Panc1 (cell line): ENCODE measurements around the gene DUSP16. TPM values are rescaled to one million over a fixed set of nuclear protein-coding genes. Genes with fewer than 3 reads are reported as not detected.

Source experiments
- ATAC-seq: fragments of 200-7000 bp; cut with Tn5 transposase; 2 replicates; pipeline ENCODE4 v1.9.1; 2020; ENCODE audit warnings: mild to moderate bottlenecking, moderate library complexity
- BruUV-seq: library from RNA; stranded (reverse); fragments of 400-500 nt; replicated peaks from 2 replicates; lab custom pipeline; 2021; lab: Mats Ljungman, UMichigan
- CTCF ChIA-PET: fragments of 300-600 bp; sonication (Branson Sonifier 250); formaldehyde crosslinking; loops from one replicate; lab custom pipeline; 2022; ENCODE audit warnings: antibody characterized with exemption; lab: Charles Lee
- POLR2A ChIA-PET: fragments of 300-600 bp; sonication (Branson Sonifier 250); formaldehyde crosslinking; loops from one replicate; lab custom pipeline; 2022; ENCODE audit warnings: antibody characterized with exemption; lab: Charles Lee
- DNase-seq: peaks from one replicate; pipeline ENCODE4 v3.0.0-alpha.2; 2010; ENCODE audit warnings: low read depth, low spot score
- H3K27ac ChIP-seq: 2 replicates; pipeline ENCODE4 v1.5.1; 2011; ENCODE audit warnings: mild to moderate bottlenecking, low read length, inconsistent platforms
- H3K27me3 ChIP-seq: fragments of 200-500 bp; sonication (Bioruptor generic); 2 replicates; pipeline ENCODE4 v1.6.0; 2014; ENCODE audit warnings: low read length, inconsistent platforms; ENCODE audit not compliant: control insufficient read depth, insufficient read depth
- H3K36me3 ChIP-seq: fragments of 200-500 bp; sonication (Bioruptor generic); 2 replicates; pipeline ENCODE4 v1.5.1; 2014; ENCODE audit warnings: inconsistent platforms, mild to moderate bottlenecking, low read length, moderate library complexity; ENCODE audit not compliant: control insufficient read depth, insufficient read depth
- H3K4me1 ChIP-seq: 2 replicates; pipeline ENCODE4 v1.5.1; 2011; ENCODE audit warnings: inconsistent platforms, mild to moderate bottlenecking, low read length, moderate library complexity; ENCODE audit not compliant: control insufficient read depth, insufficient read depth
- H3K4me3 ChIP-seq, 2 experiments: 2 replicates each; pipeline ENCODE4 v1.5.1; 2011 to 2012; ENCODE audit warnings: low read depth in 2 of 2, low read length in 2 of 2, mild to moderate bottlenecking in 2 of 2, inconsistent platforms in 1 of 2, moderate library complexity in 1 of 2
- H3K9me3 ChIP-seq: fragments of 200-500 bp; sonication (Bioruptor generic); 2 replicates; pipeline ENCODE4 v1.5.1; 2014; ENCODE audit warnings: low read depth, mild to moderate bottlenecking, inconsistent platforms, low read length, moderate library complexity; ENCODE audit not compliant: control insufficient read depth, insufficient read depth
- CTCF ChIP-seq: fragments of 450-650 bp; IDR thresholded peaks from 2 replicates; pipeline ENCODE4 v1.5.1; 2017; ENCODE audit warnings: mild to moderate bottlenecking
- POLR2AphosphoS5 ChIP-seq: IDR thresholded peaks from 2 replicates; pipeline ENCODE4 v1.6.1; 2012; ENCODE audit warnings: mild to moderate bottlenecking, low read depth, low read length, moderate library complexity
- REST ChIP-seq, 2 experiments: IDR thresholded peaks; 2 replicates each; pipeline ENCODE4 v1.6.1; 2011 to 2012; ENCODE audit warnings: low read depth in 2 of 2, control low read depth in 1 of 2, low read length in 1 of 2, mild to moderate bottlenecking in 1 of 2, moderate library complexity in 1 of 2; ENCODE audit not compliant: insufficient read depth in 1 of 2
- SIN3A ChIP-seq: IDR thresholded peaks from 2 replicates; pipeline ENCODE4 v1.6.1; 2012; ENCODE audit warnings: low read depth, mild to moderate bottlenecking, low read length, moderate library complexity, borderline replicate concordance; ENCODE audit not compliant: insufficient read depth
- TCF7L2 ChIP-seq: IDR thresholded peaks from 2 replicates; pipeline ENCODE4 v1.6.1; 2011; ENCODE audit warnings: mild to moderate bottlenecking, low read depth, low read length, inconsistent platforms
- in situ Hi-C: cut with HindIII; loops from 2 replicates; pipeline ENCODE4 v1.10.0; 2016; ENCODE audit warnings: low sequenced_read_pairs, low pct_unique_long_range_greater_than_20kb
- intact Hi-C: fragments of 100-400 bp; cut with micrococcal nuclease; formaldehyde crosslinking; loops from one replicate; pipeline ENCODE4 v1.10.0; 2022; ENCODE audit not compliant: unreplicated experiment
- total RNA-seq: library from RNA; stranded (reverse); gene quantifications from one replicate; pipeline ENCODE4 v1.2.1, GENCODE V29; 2021; ENCODE audit not compliant: unreplicated experiment

DUSP16 gene
- total RNA-seq, 1 experiment from 2014 or later, result 12.9 TPM

DNA sequence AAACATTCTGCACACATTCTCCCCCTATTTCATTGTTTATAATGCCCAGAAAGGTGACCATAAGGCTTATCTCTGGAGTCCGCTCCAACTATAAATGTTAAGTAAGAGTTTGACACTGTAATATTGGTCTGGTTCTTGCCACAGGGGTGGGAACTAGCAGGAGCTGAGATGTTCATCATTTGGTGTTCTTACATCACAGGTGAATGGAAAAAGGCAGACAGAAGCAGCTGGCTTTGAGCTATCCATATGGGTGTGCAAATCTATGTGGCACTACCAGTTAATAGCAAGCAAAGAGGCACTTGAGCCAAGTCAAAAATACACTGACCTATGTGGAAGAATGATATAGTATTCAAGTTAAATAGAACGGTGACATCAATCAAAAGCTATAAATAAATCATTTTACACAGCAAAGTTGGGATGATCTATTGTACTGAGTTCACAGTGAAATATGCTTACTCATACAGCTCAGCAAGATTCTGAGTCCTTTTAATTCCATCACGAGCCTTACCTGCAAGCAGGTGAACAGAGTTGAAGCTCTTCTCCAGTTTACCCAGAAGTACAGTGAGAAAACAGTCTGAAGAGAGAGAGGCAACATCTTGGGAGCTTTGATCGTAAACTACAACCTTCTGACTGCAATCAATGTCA is 43.2 kb downstream of the DUSP16 start:
- in situ Hi-C loops (no loop called here), intact Hi-C loops (no loop called here)
- H3K36me3 ChIP-seq, result no peaks in the 10 kb centered on the region
- no peaks in the 10 kb centered on the region for H3K27me3 ChIP-seq
- no peak overlapping the region for H3K27ac ChIP-seq
- TF ChIP-seq TCF7L2 (no peak), REST (IDR thresholded peaks at IDR 0.05; ENCODE audit: insufficient read depth in 1 of 2, low read depth in 2 of 2, low read length in 1 of 2) (no peak), SIN3A (no peak), CTCF (no peak), POLR2AphosphoS5 (no peak)
- DNase-seq, result no peak
- ATAC-seq, result no peak
- H3K4me1 ChIP-seq, result no peaks in the 10 kb centered on the region
- CTCF ChIA-PET, result no interaction called here
- POLR2A ChIA-PET, result no interaction called here
- no peaks in the 10 kb centered on the region for H3K9me3 ChIP-seq
- no peak overlapping the region for H3K4me3 ChIP-seq
- BruUV-seq, result no TSS peak

DNA sequence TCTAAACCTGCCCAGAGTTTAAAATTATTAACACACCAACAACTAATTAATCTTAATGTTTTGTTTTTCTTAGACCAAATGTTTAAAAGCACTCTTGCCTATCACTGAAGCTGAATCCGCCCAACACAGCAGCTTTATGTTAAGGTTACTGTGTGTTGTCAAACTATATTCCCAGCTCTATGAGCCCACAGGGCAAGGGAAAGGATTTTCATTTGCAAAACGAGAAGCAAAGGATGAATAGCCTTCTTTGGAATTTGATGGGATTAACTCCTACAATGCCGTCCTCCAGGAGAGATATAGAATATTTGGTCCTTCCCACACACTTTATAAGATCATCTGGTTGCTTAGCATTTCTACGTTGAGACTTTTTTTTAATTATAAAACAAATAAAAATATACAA is 43.7 kb downstream of the DUSP16 start:
- ATAC-seq (no peak), DNase-seq (no peak)
- intact Hi-C loops, result no loop called here
- no peaks in the 10 kb centered on the region for H3K36me3 ChIP-seq
- no peak overlapping the region for H3K4me3 ChIP-seq
- TF ChIP-seq TCF7L2 (no peak), REST (IDR thresholded peaks at IDR 0.05; ENCODE audit: insufficient read depth in 1 of 2, low read depth in 2 of 2, low read length in 1 of 2) (no peak), POLR2AphosphoS5 (no peak), CTCF (no peak)
- H3K4me1 ChIP-seq, result no peaks in the 10 kb centered on the region
- ChIA-PET CTCF (no interaction called here), POLR2A (no interaction called here)
- H3K27ac ChIP-seq, result no peak overlapping the region
- in situ Hi-C loops, result no loop called here
- H3K9me3 ChIP-seq, result no peaks in the 10 kb centered on the region
- no peaks in the 10 kb centered on the region for H3K27me3 ChIP-seq
- BruUV-seq, result no TSS peak
